MCF 10A (cell line): Measurements from ENCODE around the gene TMEM132D. TPM values are rescaled to one million over a fixed set of nuclear protein-coding genes. Genes with fewer than 3 reads are reported as not detected.

ENCODE experiments used
- BruUV-seq: library from RNA; stranded (reverse); fragments of 400-500 nt; replicated peaks from 2 replicates; lab custom pipeline; 2021; lab: Mats Ljungman, UMichigan
- CTCF ChIA-PET: fragments of 300-600 bp; sonication (Branson Sonifier 250); formaldehyde crosslinking; extraction: SDS; loops from one replicate; lab custom pipeline; 2021; ENCODE audit warnings: antibody characterized with exemption, inconsistent platforms; lab: Yijun Ruan, JAX
- POLR2A ChIA-PET: fragments of 300-600, 350-650 bp; sonication (Branson Sonifier 250); formaldehyde crosslinking; extraction: SDS; loops from one replicate; lab custom pipeline; 2020; ENCODE audit warnings: antibody characterized with exemption, inconsistent platforms; lab: Yijun Ruan, JAX
- DNase-seq: peaks from one replicate; pipeline ENCODE4 v3.0.0-alpha.2; 2018; ENCODE audit not compliant: unreplicated experiment
- H3K27ac Mint-ChIP-seq: one replicate; pipeline ENCODE4 v1.8.0; 2022; ENCODE audit warnings: mild to moderate bottlenecking, low read depth, mixed read lengths; ENCODE audit not compliant: unreplicated experiment
- H3K27me3 Mint-ChIP-seq: one replicate; pipeline ENCODE4 v1.8.0; 2022; ENCODE audit warnings: mixed read lengths; ENCODE audit not compliant: insufficient read depth, unreplicated experiment
- H3K36me3 Mint-ChIP-seq: one replicate; pipeline ENCODE4 v1.8.0; 2022; ENCODE audit warnings: mild to moderate bottlenecking, moderate library complexity, mixed read lengths; ENCODE audit not compliant: insufficient read depth, unreplicated experiment
- H3K4me1 Mint-ChIP-seq: one replicate; pipeline ENCODE4 v1.8.0; 2022; ENCODE audit warnings: mixed read lengths; ENCODE audit not compliant: insufficient read depth, unreplicated experiment
- H3K4me3 Mint-ChIP-seq: one replicate; pipeline ENCODE4 v1.8.0; 2022; ENCODE audit warnings: mild to moderate bottlenecking, moderate library complexity, mixed read lengths; ENCODE audit not compliant: unreplicated experiment
- H3K9me3 Mint-ChIP-seq: one replicate; pipeline ENCODE4 v1.8.0; 2022; ENCODE audit warnings: mixed read lengths; ENCODE audit not compliant: unreplicated experiment
- intact Hi-C: fragments of 100-400 bp; cut with micrococcal nuclease; formaldehyde crosslinking; loops from 2 replicates; pipeline ENCODE4 v1.14.1; 2022
- total RNA-seq: library from RNA; stranded (reverse); gene quantifications from 2 replicates; pipeline ENCODE4 v1.2.3, GENCODE V29; 2022
- TF ChIP-seq, protein P1 (sequence below): fragments of 200-600 bp; IDR thresholded peaks from one replicate; pipeline ENCODE4 v1.8.0; 2022; ENCODE audit warnings: antibody characterized with exemption, mild to moderate bottlenecking; ENCODE audit not compliant: unreplicated experiment

Gene TMEM132D
- total RNA-seq, 1 experiment from 2014 or later, result not detected

DNA sequence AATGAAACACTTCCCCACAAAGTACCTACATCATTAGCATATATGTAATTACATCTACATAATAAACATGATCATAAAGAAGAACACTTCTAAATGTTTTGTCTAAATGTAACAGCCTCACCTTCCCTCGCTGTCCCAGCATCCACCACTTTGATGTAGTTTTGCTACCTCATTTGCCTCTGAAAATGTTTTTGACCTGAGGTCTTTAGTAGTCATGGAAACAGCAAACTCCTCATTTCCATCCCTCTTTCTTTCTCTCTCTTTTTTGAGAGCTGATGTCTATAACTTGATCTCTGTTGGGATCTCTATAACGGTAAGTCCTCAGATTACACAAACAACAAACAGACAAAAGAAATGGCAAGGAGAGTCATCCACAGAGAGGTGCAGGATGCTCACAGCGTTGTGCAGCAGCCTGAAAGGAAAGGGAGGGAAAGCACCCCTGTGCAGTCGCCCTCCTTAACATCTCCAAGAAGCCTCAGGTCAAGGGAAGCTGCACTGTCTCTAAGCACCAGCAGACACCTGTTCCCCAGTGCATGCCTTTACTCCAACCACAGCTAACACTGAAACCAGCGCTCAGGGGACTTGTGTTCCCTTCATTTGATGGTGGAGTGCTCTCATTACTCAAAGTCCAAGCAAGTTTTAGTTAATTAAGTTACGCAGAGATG is 268.7 kb downstream of the TMEM132D start:
- DNase-seq, result no peak
- Mint-ChIP-seq H3K27me3 (no peaks in the 10 kb centered on the region), H3K4me3 (no peak overlapping the region), H3K27ac (no peak overlapping the region), H3K9me3 (peaks cover 15% of the 10 kb centered on the region), H3K4me1 (no peaks in the 10 kb centered on the region), H3K36me3 (no peaks in the 10 kb centered on the region)
- CTCF ChIA-PET, result no interaction called here
- intact Hi-C loops, result no loop called here
- POLR2A ChIA-PET, result interaction anchor here (0.7 kb wide), 1 partner anchor 24 kb away, joined by 3 read pairs; no protein-coding TSS in a partner anchor
- TF ChIP-seq, protein P1, sequence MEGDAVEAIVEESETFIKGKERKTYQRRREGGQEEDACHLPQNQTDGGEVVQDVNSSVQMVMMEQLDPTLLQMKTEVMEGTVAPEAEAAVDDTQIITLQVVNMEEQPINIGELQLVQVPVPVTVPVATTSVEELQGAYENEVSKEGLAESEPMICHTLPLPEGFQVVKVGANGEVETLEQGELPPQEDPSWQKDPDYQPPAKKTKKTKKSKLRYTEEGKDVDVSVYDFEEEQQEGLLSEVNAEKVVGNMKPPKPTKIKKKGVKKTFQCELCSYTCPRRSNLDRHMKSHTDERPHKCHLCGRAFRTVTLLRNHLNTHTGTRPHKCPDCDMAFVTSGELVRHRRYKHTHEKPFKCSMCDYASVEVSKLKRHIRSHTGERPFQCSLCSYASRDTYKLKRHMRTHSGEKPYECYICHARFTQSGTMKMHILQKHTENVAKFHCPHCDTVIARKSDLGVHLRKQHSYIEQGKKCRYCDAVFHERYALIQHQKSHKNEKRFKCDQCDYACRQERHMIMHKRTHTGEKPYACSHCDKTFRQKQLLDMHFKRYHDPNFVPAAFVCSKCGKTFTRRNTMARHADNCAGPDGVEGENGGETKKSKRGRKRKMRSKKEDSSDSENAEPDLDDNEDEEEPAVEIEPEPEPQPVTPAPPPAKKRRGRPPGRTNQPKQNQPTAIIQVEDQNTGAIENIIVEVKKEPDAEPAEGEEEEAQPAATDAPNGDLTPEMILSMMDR, result no peak
- no TSS peak for BruUV-seq

DNA sequence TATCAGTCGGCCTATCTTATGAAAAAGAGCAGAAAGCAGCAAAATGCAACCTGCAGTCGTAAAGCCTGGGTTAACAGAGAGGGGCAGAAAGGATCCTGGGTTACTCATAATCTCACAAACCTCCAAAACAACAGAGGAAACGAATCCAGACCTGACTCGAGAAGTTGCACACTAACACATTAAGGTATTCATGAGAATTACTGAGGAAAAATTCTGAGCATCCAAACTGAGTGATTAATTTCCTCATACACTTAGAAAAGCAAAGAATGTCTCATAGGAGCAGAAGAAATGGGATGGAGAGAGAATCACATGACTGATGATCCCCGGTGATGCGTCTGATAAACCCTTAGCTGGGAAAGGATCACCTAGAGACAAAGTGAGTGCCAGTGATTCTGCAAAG is 272.5 kb downstream of the TMEM132D start:
- H3K9me3 Mint-ChIP-seq, result peaks cover 23% of the 10 kb centered on the region
- intact Hi-C loops, result no loop called here
- H3K27ac Mint-ChIP-seq, result no peak overlapping the region

DNA sequence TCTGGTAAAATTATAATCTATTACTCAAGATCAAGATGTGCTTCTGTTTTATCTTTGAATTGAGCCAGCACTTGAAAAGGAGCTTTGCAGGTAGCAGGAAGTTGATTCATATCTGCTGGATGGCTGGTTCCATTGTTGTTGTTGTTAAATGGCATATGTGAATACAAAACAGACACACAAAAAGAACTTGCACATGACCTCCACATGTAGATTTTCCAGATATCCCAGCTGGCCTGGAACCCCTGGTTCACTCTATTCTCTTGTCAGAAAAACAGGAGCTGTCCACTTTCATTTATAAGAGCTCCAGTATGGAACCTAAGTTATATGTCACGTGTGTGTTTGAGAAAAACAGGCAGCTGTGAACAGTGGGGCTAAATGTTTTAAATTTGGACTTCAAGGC is 273.9 kb downstream of the TMEM132D start:
- Mint-ChIP-seq H3K27me3 (no peaks in the 10 kb centered on the region), H3K4me1 (no peaks in the 10 kb centered on the region), H3K4me3 (no peak overlapping the region), H3K9me3 (peaks cover 21% of the 10 kb centered on the region), H3K27ac (no peak overlapping the region), H3K36me3 (no peaks in the 10 kb centered on the region)
- intact Hi-C loops, result no loop called here
- DNase-seq, result no peak
- ChIA-PET POLR2A (interaction anchor here (0.7 kb wide), 1 partner anchor 537 kb away, joined by 3 read pairs; no protein-coding TSS in a partner anchor), CTCF (no interaction called here)
- TF ChIP-seq, protein P1, result no peak
- no TSS peak for BruUV-seq

More for the DNA sequence above, 272.5 kb downstream of the TMEM132D start:
- ChIA-PET CTCF (no interaction called here), POLR2A (no interaction called here)
- Mint-ChIP-seq H3K27me3 (no peaks in the 10 kb centered on the region), H3K36me3 (no peaks in the 10 kb centered on the region), H3K4me1 (no peaks in the 10 kb centered on the region), H3K4me3 (no peak overlapping the region)
- BruUV-seq, result no TSS peak
- no peak for DNase-seq
- TF ChIP-seq, protein P1, result no peak

DNA sequence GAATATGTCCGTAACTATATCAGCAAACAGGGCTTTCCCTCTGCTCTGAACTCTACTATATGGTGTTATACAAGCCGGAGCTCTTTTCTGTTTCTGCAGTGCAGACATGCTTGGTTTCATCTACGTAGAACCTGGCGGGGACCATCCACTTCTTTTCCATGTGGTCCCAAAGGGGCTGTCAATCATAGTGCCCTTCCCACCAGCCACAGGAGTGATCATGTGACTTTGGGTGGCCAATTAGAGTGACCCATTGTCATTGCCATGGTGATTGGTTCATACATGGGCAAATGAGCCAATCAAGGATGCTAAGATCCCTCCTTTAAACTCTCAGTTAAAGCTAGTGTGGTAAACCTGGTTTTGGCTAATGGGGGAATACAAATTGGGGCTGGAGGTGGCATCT is 281.3 kb downstream of the TMEM132D start:
- TF ChIP-seq, protein P1, result no peak
- no TSS peak for BruUV-seq
- intact Hi-C loops, result no loop called here
- H3K27ac Mint-ChIP-seq, result no peak overlapping the region
- DNase-seq, result no peak
- ChIA-PET POLR2A (no interaction called here), CTCF (no interaction called here)
- H3K4me3 Mint-ChIP-seq, result no peak overlapping the region
- H3K36me3 Mint-ChIP-seq, result no peaks in the 10 kb centered on the region
- H3K9me3 Mint-ChIP-seq, result peaks cover 16% of the 10 kb centered on the region
- no peaks in the 10 kb centered on the region for H3K27me3 Mint-ChIP-seq
- no peaks in the 10 kb centered on the region for H3K4me1 Mint-ChIP-seq
